MM.1S (cell line): ENCODE data around the gene SLC8A3.

Experiments used
- EZH2 ChIP-seq: fragments of 300-600 bp; sonication (generic); optimal IDR thresholded peaks from 2 replicates; pipeline ENCODE3; 2017; ENCODE audit warnings: low read depth, mild to moderate bottlenecking, antibody characterized with exemption, low read length, mixed read lengths
- TF ChIP-seq, protein P1 (sequence below): fragments of 300-600 bp; sonication (generic); IDR thresholded peaks from 2 replicates; pipeline ENCODE4 v1.5.1; 2016; ENCODE audit warnings: antibody characterized with exemption, low read length, mixed read lengths

GRCh38 chr14:70152704-70153103 is 36.0 kb downstream of the SLC8A3 start:
- TF ChIP-seq, protein P1, sequence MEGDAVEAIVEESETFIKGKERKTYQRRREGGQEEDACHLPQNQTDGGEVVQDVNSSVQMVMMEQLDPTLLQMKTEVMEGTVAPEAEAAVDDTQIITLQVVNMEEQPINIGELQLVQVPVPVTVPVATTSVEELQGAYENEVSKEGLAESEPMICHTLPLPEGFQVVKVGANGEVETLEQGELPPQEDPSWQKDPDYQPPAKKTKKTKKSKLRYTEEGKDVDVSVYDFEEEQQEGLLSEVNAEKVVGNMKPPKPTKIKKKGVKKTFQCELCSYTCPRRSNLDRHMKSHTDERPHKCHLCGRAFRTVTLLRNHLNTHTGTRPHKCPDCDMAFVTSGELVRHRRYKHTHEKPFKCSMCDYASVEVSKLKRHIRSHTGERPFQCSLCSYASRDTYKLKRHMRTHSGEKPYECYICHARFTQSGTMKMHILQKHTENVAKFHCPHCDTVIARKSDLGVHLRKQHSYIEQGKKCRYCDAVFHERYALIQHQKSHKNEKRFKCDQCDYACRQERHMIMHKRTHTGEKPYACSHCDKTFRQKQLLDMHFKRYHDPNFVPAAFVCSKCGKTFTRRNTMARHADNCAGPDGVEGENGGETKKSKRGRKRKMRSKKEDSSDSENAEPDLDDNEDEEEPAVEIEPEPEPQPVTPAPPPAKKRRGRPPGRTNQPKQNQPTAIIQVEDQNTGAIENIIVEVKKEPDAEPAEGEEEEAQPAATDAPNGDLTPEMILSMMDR = no peak
- no peak for TF ChIP-seq EZH2
